Endodermal cell (in vitro differentiated cells): ENCODE measurements around the gene GSTM4. TPM values are rescaled to one million over a fixed set of nuclear protein-coding genes. Genes with fewer than 3 reads are reported as not detected.

Experiments
- DNase-seq: peaks from one replicate; pipeline ENCODE4 v3.0.0-alpha.2; 2017
- H3K27ac ChIP-seq: 2 replicates; pipeline ENCODE4 v1.5.1; 2013; ENCODE audit warnings: mild to moderate bottlenecking, low read depth, low read length, moderate library complexity
- H3K27me3 ChIP-seq: 2 replicates; pipeline ENCODE4 v1.6.1; 2013; ENCODE audit warnings: mild to moderate bottlenecking, low read length, moderate library complexity; ENCODE audit not compliant: insufficient read depth, control insufficient read depth, poor library complexity, severe bottlenecking
- H3K36me3 ChIP-seq: 2 replicates; pipeline ENCODE4 v1.7.0; 2013; ENCODE audit warnings: mild to moderate bottlenecking, low read length, moderate library complexity; ENCODE audit not compliant: control insufficient read depth, insufficient read depth
- H3K4me1 ChIP-seq: one replicate; pipeline ENCODE4 v1.7.0; 2013; ENCODE audit warnings: low read length; ENCODE audit not compliant: control insufficient read depth, insufficient read depth
- H3K4me3 ChIP-seq: 2 replicates; pipeline ENCODE4 v1.5.1; 2013; ENCODE audit warnings: mild to moderate bottlenecking, low read length, moderate library complexity
- H3K9ac ChIP-seq: 2 replicates; pipeline ENCODE4 v1.6.1; 2013; ENCODE audit warnings: mild to moderate bottlenecking, low read length, moderate library complexity; ENCODE audit not compliant: poor library complexity, severe bottlenecking; ENCODE audit errors: extremely low read depth
- H3K9me3 ChIP-seq: 2 replicates; pipeline ENCODE4 v1.6.1; 2013; ENCODE audit warnings: mild to moderate bottlenecking, low read length, moderate library complexity; ENCODE audit not compliant: control insufficient read depth
- H3K27ac Mint-ChIP-seq: 2 replicates; pipeline ENCODE4 v1.8.0; 2020; ENCODE audit warnings: mixed read lengths
- H3K27me3 Mint-ChIP-seq: 2 replicates; pipeline ENCODE4 v1.8.0; 2021; ENCODE audit warnings: mild to moderate bottlenecking, mixed read lengths; ENCODE audit not compliant: insufficient read depth
- H3K36me3 Mint-ChIP-seq: 2 replicates; pipeline ENCODE4 v1.8.0; 2020; ENCODE audit warnings: low read depth, mixed read lengths
- H3K4me1 Mint-ChIP-seq: 2 replicates; pipeline ENCODE4 v1.8.0; 2020; ENCODE audit warnings: mixed read lengths
- H3K4me3 Mint-ChIP-seq: 2 replicates; pipeline ENCODE4 v1.8.0; 2020; ENCODE audit warnings: mild to moderate bottlenecking, moderate library complexity, mixed read lengths
- H3K9me3 Mint-ChIP-seq: 2 replicates; pipeline ENCODE4 v1.8.0; 2020; ENCODE audit warnings: mild to moderate bottlenecking, mixed read lengths
- CTCF ChIP-seq: fragments of 200-600 bp; sonication (generic); conservative IDR thresholded peaks from 2 replicates; pipeline ENCODE4 v1.5.0; 2021; ENCODE audit warnings: antibody characterized with exemption, mild to moderate bottlenecking
- WGBS, 2 experiments: methylation state at CpG; one replicate each; pipeline versions ENCODE4 v1.1.5 to v1.1.7; 2013; ENCODE audit warnings: missing lambda C conversion rate in 2 of 2, mixed read lengths in 1 of 2; ENCODE audit not compliant: insufficient coverage in 1 of 2, insufficient read length in 1 of 2; 5-methylcytosine and 5-hydroxymethylcytosine counted together
- total RNA-seq, 2 donors: library from RNA; stranded (reverse); fragmentation: NEBNext Ultra II Directional in 1 of 2; extraction: Animal tissue kit (Norgen Biotek cat#: 25700) in 1 of 2; gene quantifications; 2 replicates in 1 of 2; 3 replicates in 1 of 2; pipeline ENCODE4 v1.2.1, GENCODE V29; 2021

GSTM4 gene
- total RNA-seq, 2 donors from 2014 or later, result 20.1 to 28.5 TPM

GRCh38 chr1:109620841-109621286, 35.0 kb upstream of the GSTM4 start:
- Mint-ChIP-seq H3K9me3 (no peaks in the 10 kb centered on the region), H3K4me3 (peak overlapping the region; percentile 91), H3K4me1 (peaks cover 23% of the 10 kb centered on the region), H3K27me3 (no peaks in the 10 kb centered on the region), H3K36me3 (no peaks in the 10 kb centered on the region), H3K27ac (no peak overlapping the region)
- Histone ChIP-seq H3K27ac (peak overlapping the region; percentile 73), H3K36me3 (no peaks in the 10 kb centered on the region), H3K9ac (peak overlapping the region; percentile 78), H3K4me1 (peaks cover 7% of the 10 kb centered on the region), H3K9me3 (no peaks in the 10 kb centered on the region), H3K4me3 (peak overlapping the region; percentile 95), H3K27me3 (no peaks in the 10 kb centered on the region)
- 1 to 13% methylated on average over 1 to 17 of the region's 18 CpGs for WGBS, 2 experiments
- peak; percentile 94 for DNase-seq
- no peak for TF ChIP-seq CTCF

GRCh38 chr1:109621379-109622136, 34.3 kb upstream of the GSTM4 start:
- Mint-ChIP-seq H3K36me3 (peaks cover 6% of the 10 kb centered on the region), H3K9me3 (no peaks in the 10 kb centered on the region), H3K4me1 (peaks cover 23% of the 10 kb centered on the region), H3K27me3 (no peaks in the 10 kb centered on the region), H3K4me3 (peak overlapping the region; percentile 91), H3K27ac (no peak overlapping the region)
- H3K4me1 ChIP-seq, result peaks cover 7% of the 10 kb centered on the region
- no peak for TF ChIP-seq CTCF
- no peaks in the 10 kb centered on the region for H3K9me3 ChIP-seq
- no peaks in the 10 kb centered on the region for H3K36me3 ChIP-seq
- 78 to 87% methylated on average over 9 to 13 of the region's 13 CpGs for WGBS, 2 experiments
- no peaks in the 10 kb centered on the region for H3K27me3 ChIP-seq
- H3K27ac ChIP-seq, result no peak overlapping the region
- peak overlapping the region; percentile 95 for H3K4me3 ChIP-seq
- H3K9ac ChIP-seq, result no peak overlapping the region
- DNase-seq, result peak; percentile 35

- Histone ChIP-seq H3K9me3 (no peaks in the 10 kb centered on the region), H3K4me1 (peaks cover 7% of the 10 kb centered on the region), H3K36me3 (no peaks in the 10 kb centered on the region), H3K27ac (no peak overlapping the region), H3K4me3 (peak overlapping the region; percentile 95), H3K9ac (no peak overlapping the region), H3K27me3 (no peaks in the 10 kb centered on the region)
- peak overlapping the region; percentile 91 for H3K4me3 Mint-ChIP-seq
- no peak overlapping the region for H3K27ac Mint-ChIP-seq
- 92 to 100% methylated on average over 4 to 11 of the region's 11 CpGs for WGBS, 2 experiments
- DNase-seq, result no peak
- H3K9me3 Mint-ChIP-seq, result no peaks in the 10 kb centered on the region
- H3K27me3 Mint-ChIP-seq, result no peaks in the 10 kb centered on the region
- peaks cover 21% of the 10 kb centered on the region for H3K4me1 Mint-ChIP-seq
- TF ChIP-seq CTCF, result no peak
- peaks cover 7% of the 10 kb centered on the region for H3K36me3 Mint-ChIP-seq
Observed at GRCh38 chr1:109622137-109622892, 33.6 kb upstream of the GSTM4 start.
